ENCODE results near the gene STX8. TPM values are rescaled to one million over a fixed set of nuclear protein-coding genes. Genes with fewer than 3 reads are reported as not detected.
A peak's percentile ranks its signal among the peaks of the same experiment; 100 is the strongest.

The STX8 gene
- total and polyA plus RNA-seq, 9 of the 15 experiments (the other 6 are each of a cell fraction or from before 2014, with no cell fraction given) = 14.6 to 42.5 (median 22.1) TPM

GRCh38 chr17:9575381-9576101 is at the start of gene STX8 (continued):
- TF ChIP-seq MED1 (CRISPR knock-in tag; IDR thresholded peaks at IDR 0.05; ENCODE audit: borderline replicate concordance) = no peak
- TF ChIP-seq ZNF253 (CRISPR knock-in tag; conservative IDR thresholded peaks at IDR 0.05) = no peak
- TF ChIP-seq SMAD3 (CRISPR knock-in tag; conservative IDR thresholded peaks at IDR 0.05) = no peak
- TF ChIP-seq RCOR1 (IDR thresholded peaks at IDR 0.05; ENCODE audit: borderline replicate concordance in 1 of 2, low read depth in 2 of 2, low read length in 2 of 2) = 0 out of 4 replicates have a peak, but pooled peaks of 1 of the 2 experiments have one; percentile 33
- TF ChIP-seq THRAP3 (IDR thresholded peaks at IDR 0.05; ENCODE audit: borderline replicate concordance) = no peak
- no peak for TF ChIP-seq BRCA1 (IDR thresholded peaks at IDR 0.05)
- no peak for TF ChIP-seq BRCA1 (CRISPR knock-in tag; IDR thresholded peaks at IDR 0.05)
- peak; percentile 83 to 86; a peak in 3 of 4 replicates for TF ChIP-seq SIN3A (IDR thresholded peaks at IDR 0.05; ENCODE audit: borderline replicate concordance in 2 of 2, control insufficient read depth in 1 of 2, low read depth in 2 of 2, low read length in 2 of 2)
- TF ChIP-seq ZNF785 (CRISPR knock-in tag; IDR thresholded peaks at IDR 0.05) = no peak
- peak; percentile 86 for TF ChIP-seq BHLHE40 (IDR thresholded peaks at IDR 0.05; ENCODE audit: low read length)
- TF ChIP-seq ARID4B (CRISPR knock-in tag; IDR thresholded peaks at IDR 0.05) = peak; percentile 76
- TF ChIP-seq ARNT (IDR thresholded peaks at IDR 0.05) = no peak
- TF ChIP-seq, protein P1, sequence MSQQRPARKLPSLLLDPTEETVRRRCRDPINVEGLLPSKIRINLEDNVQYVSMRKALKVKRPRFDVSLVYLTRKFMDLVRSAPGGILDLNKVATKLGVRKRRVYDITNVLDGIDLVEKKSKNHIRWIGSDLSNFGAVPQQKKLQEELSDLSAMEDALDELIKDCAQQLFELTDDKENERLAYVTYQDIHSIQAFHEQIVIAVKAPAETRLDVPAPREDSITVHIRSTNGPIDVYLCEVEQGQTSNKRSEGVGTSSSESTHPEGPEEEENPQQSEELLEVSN (IDR thresholded peaks at IDR 0.05; ENCODE audit: borderline replicate concordance in 1 of 2, extremely low read depth in 1 of 2, insufficient read depth in 1 of 2, insufficient read length in 1 of 2, low read depth in 1 of 2, low read length in 1 of 2, poor library complexity in 1 of 2, severe bottlenecking in 1 of 2) = no peak
- TF ChIP-seq YY1 (IDR thresholded peaks at IDR 0.05; ENCODE audit: borderline replicate concordance in 1 of 3, control insufficient read depth in 1 of 3, extremely low read depth in 1 of 3, insufficient read depth in 3 of 3, insufficient read length in 1 of 3, insufficient replicate concordance in 2 of 3, low read depth in 1 of 3, low read length in 2 of 3) = peak in 1 of 3 experiments; percentile 22
- peak; percentile 94 for TF ChIP-seq DACH1 (IDR thresholded peaks at IDR 0.05; ENCODE audit: partially characterized antibody)
- TF ChIP-seq KDM1A (IDR thresholded peaks at IDR 0.05) = no peak
- TF ChIP-seq TCF7 (IDR thresholded peaks at IDR 0.05; ENCODE audit: borderline replicate concordance) = no peak
- peak; percentile 38; the same call in 1 of the 2 replicates for TF ChIP-seq TOE1 (IDR thresholded peaks at IDR 0.05; ENCODE audit: borderline replicate concordance)
- TF ChIP-seq TOE1 (CRISPR knock-in tag; IDR thresholded peaks at IDR 0.05; ENCODE audit: borderline replicate concordance, low read depth) = no peak
- no peak for TF ChIP-seq ZNF431 (CRISPR knock-in tag; IDR thresholded peaks at IDR 0.05)
